Naive thymus-derived CD4-positive, alpha-beta T cell (primary cell): ENCODE results near the gene CA5A. TPM values are rescaled to one million over a fixed set of nuclear protein-coding genes. Genes with fewer than 3 reads are reported as not detected.
"Not testable (repeated sequence)": the region's sequence is repeated elsewhere in the genome, so short reads cannot be mapped to it uniquely, and the experiment has no call there.

Source experiments
- ATAC-seq: fragments of 150-1000 bp; cut with Tn5 transposase; 2 replicates; pipeline ENCODE4 v1.10.0; 2021; ENCODE audit warnings: mild to moderate bottlenecking, moderate library complexity
- CTCF ChIA-PET: fragments of 350-600 bp; sonication (Branson Sonifier 250); formaldehyde crosslinking; loops from one replicate; lab custom pipeline; 2021; ENCODE audit warnings: antibody characterized with exemption; lab: Charles Lee
- POLR2A ChIA-PET: fragments of 350-600 bp; sonication (Branson Sonifier 250); formaldehyde crosslinking; loops from one replicate; lab custom pipeline; 2021; ENCODE audit warnings: antibody characterized with exemption, inconsistent platforms; lab: Charles Lee
- DNase-seq, 9 donors: peaks; one replicate each; pipeline versions ENCODE4 v3.0.0 to v3.0.0-alpha.2; 2020 to 2022; ENCODE audit warnings: mixed read lengths in 1 of 9
- H3K27ac ChIP-seq: one replicate; pipeline ENCODE4 v1.7.0; 2013; ENCODE audit warnings: mild to moderate bottlenecking, low read depth, low read length, moderate library complexity
- H3K27me3 ChIP-seq, 2 donors: one replicate each; pipeline ENCODE4 v1.7.0; 2013; ENCODE audit warnings: low read length in 2 of 2, mild to moderate bottlenecking in 2 of 2, moderate library complexity in 2 of 2; ENCODE audit not compliant: control insufficient read depth in 2 of 2, insufficient read depth in 2 of 2
- H3K36me3 ChIP-seq, 3 experiments: 1 replicate in 2 of 3; 2 replicates in 1 of 3; pipeline ENCODE4 v1.7.0; 2013; ENCODE audit warnings: low read length in 3 of 3, mild to moderate bottlenecking in 3 of 3, moderate library complexity in 1 of 3; ENCODE audit not compliant: insufficient read depth in 3 of 3, control insufficient read depth in 2 of 3
- H3K4me1 ChIP-seq, 2 donors: one replicate each; pipeline ENCODE4 v1.7.0; 2013; ENCODE audit warnings: low read length in 2 of 2, mild to moderate bottlenecking in 2 of 2, moderate library complexity in 1 of 2; ENCODE audit not compliant: control insufficient read depth in 2 of 2, insufficient read depth in 2 of 2
- H3K4me3 ChIP-seq: 2 replicates; pipeline ENCODE4 v1.7.0; 2013; ENCODE audit warnings: mild to moderate bottlenecking, low read length
- H3K9me3 ChIP-seq, 3 experiments: 1 replicate in 2 of 3; 2 replicates in 1 of 3; pipeline ENCODE4 v1.7.0; 2013; ENCODE audit warnings: low read length in 3 of 3; ENCODE audit not compliant: control insufficient read depth in 2 of 3
- H3K27ac Mint-ChIP-seq, 9 donors: one replicate each; pipeline ENCODE4 v1.8.0; 2020 to 2022; ENCODE audit warnings: mixed read lengths in 9 of 9, mild to moderate bottlenecking in 8 of 9, moderate library complexity in 5 of 9, inconsistent platforms in 2 of 9
- H3K27me3 Mint-ChIP-seq, 5 donors: one replicate each; pipeline ENCODE4 v1.8.0; 2021 to 2022; ENCODE audit warnings: mixed read lengths in 5 of 5, mild to moderate bottlenecking in 1 of 5
- H3K36me3 Mint-ChIP-seq, 5 donors: one replicate each; pipeline ENCODE4 v1.8.0; 2020 to 2022; ENCODE audit warnings: mixed read lengths in 5 of 5, mild to moderate bottlenecking in 3 of 5, inconsistent platforms in 1 of 5
- H3K4me1 Mint-ChIP-seq, 7 donors: one replicate each; pipeline ENCODE4 v1.8.0; 2020 to 2022; ENCODE audit warnings: mixed read lengths in 7 of 7, mild to moderate bottlenecking in 3 of 7, inconsistent platforms in 1 of 7
- H3K4me3 Mint-ChIP-seq, 10 donors: one replicate each; pipeline ENCODE4 v1.8.0; 2020 to 2022; ENCODE audit warnings: mild to moderate bottlenecking in 10 of 10, mixed read lengths in 10 of 10, moderate library complexity in 6 of 10, inconsistent platforms in 2 of 10
- H3K9me3 Mint-ChIP-seq, 11 donors: one replicate each; pipeline ENCODE4 v1.8.0; 2020 to 2022; ENCODE audit warnings: mixed read lengths in 11 of 11, mild to moderate bottlenecking in 4 of 11, inconsistent platforms in 1 of 11, moderate library complexity in 1 of 11
- intact Hi-C, 2 donors: fragments of 100-400 bp; cut with micrococcal nuclease; formaldehyde crosslinking; loops; one replicate each; pipeline ENCODE4 v1.15.1; 2023
- polyA plus RNA-seq, 2 donors: library from polyadenylated mRNA; unstranded; fragments of 300-500 nt; fragmentation: Illumina TruSeq; gene quantifications; one replicate each; pipeline ENCODE4 v1.2.3, GENCODE V29; 2021
- total RNA-seq, 6 experiments: library from RNA in 5 of 6; stranded (reverse) in 5 of 6; gene quantifications; 1 replicate in 5 of 6; 2 replicates in 1 of 6; pipeline ENCODE4 v1.2.3 and lab custom pipeline; 2021 to 2026

The CA5A gene
- total and polyA plus RNA-seq, 7 experiments from 2014 or later = not detected

- Histone ChIP-seq H3K27me3 (no peaks in the 10 kb centered on the region), H3K36me3 (no peaks in the 10 kb centered on the region), H3K4me3 (no peak overlapping the region), H3K4me1 (no peaks in the 10 kb centered on the region), H3K27ac (no peak overlapping the region), H3K9me3 (no peaks in the 10 kb centered on the region)
- intact Hi-C loops = no loop called here
- ChIA-PET CTCF (no interaction called here), POLR2A (no interaction called here)
- ATAC-seq (no peak), DNase-seq (no peak)
- no peak overlapping the region for H3K27ac Mint-ChIP-seq
- H3K27me3 Mint-ChIP-seq = peaks cover 0 to 10% (median 4%) of the 10 kb centered on the region in 5 donors
- no peaks in the 10 kb centered on the region for H3K9me3 Mint-ChIP-seq
- H3K36me3 Mint-ChIP-seq = no peaks in the 10 kb centered on the region
- H3K4me1 Mint-ChIP-seq = peaks cover 0 to 6% (median 0%) of the 10 kb centered on the region in 7 donors
- H3K4me3 Mint-ChIP-seq = no peak overlapping the region
Observed at GRCh38 chr16:87918338-87918737, 18.0 kb downstream of the CA5A start.

DNA sequence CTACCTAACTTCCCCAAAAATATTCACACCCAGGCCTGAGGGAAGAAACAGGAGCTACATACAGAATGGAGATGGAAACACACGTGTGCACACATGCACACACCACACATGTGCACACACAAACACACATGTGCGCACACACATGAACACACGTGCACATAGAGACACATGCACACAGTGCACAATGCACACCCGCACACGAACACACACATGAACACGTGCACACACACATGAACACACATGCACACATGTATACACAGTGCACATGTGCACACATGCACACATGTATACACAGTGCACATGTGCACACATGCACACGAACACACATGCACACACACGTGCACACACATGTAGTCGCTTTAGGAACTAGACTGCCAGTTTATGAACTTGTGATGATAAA lies 18.8 kb downstream of the CA5A start:
- H3K27ac ChIP-seq = no peak overlapping the region
- no peaks in the 10 kb centered on the region for H3K9me3 Mint-ChIP-seq
- H3K9me3 ChIP-seq = no peaks in the 10 kb centered on the region
- CTCF ChIA-PET = no interaction called here
- H3K4me3 ChIP-seq = no peak overlapping the region
- H3K36me3 Mint-ChIP-seq = no peaks in the 10 kb centered on the region
- H3K36me3 ChIP-seq = no peaks in the 10 kb centered on the region
- H3K4me1 Mint-ChIP-seq = peaks cover 0 to 6% (median 0%) of the 10 kb centered on the region in 7 donors
- ATAC-seq (no peak), DNase-seq (no peak)
- H3K27me3 ChIP-seq = no peaks in the 10 kb centered on the region
- H3K4me3 Mint-ChIP-seq = no peak overlapping the region
- peaks cover 0 to 14% (median 4%) of the 10 kb centered on the region in 5 donors for H3K27me3 Mint-ChIP-seq
- H3K27ac Mint-ChIP-seq = no peak overlapping the region
- H3K4me1 ChIP-seq = no peaks in the 10 kb centered on the region
- intact Hi-C loops = no loop called here
- POLR2A ChIA-PET = no interaction called here

- CTCF ChIA-PET = interaction anchor here (0.6 kb wide), 2 partner anchors 134 to 136 kb away, joined by 4 to 6 read pairs; no protein-coding TSS in a partner anchor
- ATAC-seq (no peak), DNase-seq (no peak)
- Histone ChIP-seq H3K4me1 (no peaks in the 10 kb centered on the region), H3K27me3 (no peaks in the 10 kb centered on the region), H3K4me3 (no peak overlapping the region), H3K27ac (no peak overlapping the region), H3K9me3 (no peaks in the 10 kb centered on the region), H3K36me3 (no peaks in the 10 kb centered on the region)
- intact Hi-C loops = no loop called here
- POLR2A ChIA-PET = interaction anchor here (0.6 kb wide), 1 partner anchor 170 kb away, joined by 4 read pairs; no protein-coding TSS in a partner anchor
- Mint-ChIP-seq H3K27me3 (peaks cover 0 to 17% (median 4%) of the 10 kb centered on the region in 5 donors), H3K4me1 (peaks cover 0 to 8% (median 0%) of the 10 kb centered on the region in 7 donors), H3K36me3 (no peaks in the 10 kb centered on the region), H3K9me3 (no peaks in the 10 kb centered on the region), H3K4me3 (no peak overlapping the region), H3K27ac (no peak overlapping the region)
Observed at GRCh38 chr16:87914812-87915211, 21.5 kb downstream of the CA5A start.

DNA sequence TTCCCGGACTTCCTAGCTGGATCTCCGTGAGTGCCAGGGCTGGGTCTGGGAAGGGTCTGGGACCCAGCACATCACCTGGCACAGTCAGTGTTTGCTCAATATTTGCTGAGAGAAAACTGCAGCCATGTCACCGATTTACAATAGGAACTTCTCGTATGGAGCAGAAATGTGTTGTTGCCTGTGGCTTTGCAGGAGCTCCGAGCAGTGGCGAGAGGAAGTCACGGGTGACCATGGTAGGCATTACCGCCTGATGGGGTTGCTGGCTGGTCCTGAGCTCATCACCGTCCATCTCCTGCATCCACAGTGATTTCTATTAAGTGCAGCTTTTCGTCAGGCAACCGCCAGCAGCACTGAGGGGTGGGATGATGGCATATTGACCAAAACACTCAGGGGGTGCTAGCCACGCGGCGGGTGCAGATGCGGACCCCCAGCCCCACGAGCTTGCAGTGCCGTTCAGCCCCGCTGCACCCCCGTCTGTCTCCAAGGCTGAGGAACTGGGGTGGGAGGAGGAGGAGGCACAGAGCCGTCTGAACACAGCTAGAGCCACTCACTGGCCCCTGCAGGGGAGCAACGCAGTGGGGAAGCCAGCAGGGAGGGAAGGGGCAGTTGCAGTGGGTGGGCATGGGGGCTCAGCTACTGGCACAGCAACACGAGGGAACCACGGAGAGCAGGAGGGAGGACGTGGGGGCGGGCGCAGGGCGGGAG lies 22.2 kb downstream of the CA5A start:
- ChIA-PET CTCF (interaction anchor here (0.6 kb wide), 2 partner anchors 134 to 135 kb away, joined by 4 to 6 read pairs; no protein-coding TSS in a partner anchor), POLR2A (interaction anchor here (0.6 kb wide), 1 partner anchor 170 kb away, joined by 4 read pairs; no protein-coding TSS in a partner anchor)
- H3K4me1 Mint-ChIP-seq = peaks cover 3 to 12% (median 4%) of the 10 kb centered on the region in 7 donors
- intact Hi-C loops, DNase-seq, ATAC-seq, H3K27me3 ChIP-seq, H3K9me3 ChIP-seq, H3K4me1 ChIP-seq, H3K4me3 ChIP-seq, H3K36me3 Mint-ChIP-seq, H3K36me3 ChIP-seq, H3K9me3 Mint-ChIP-seq, H3K27ac ChIP-seq, H3K4me3 Mint-ChIP-seq, H3K27ac Mint-ChIP-seq: not testable (repeated sequence)
- peaks cover 0 to 17% (median 4%) of the 10 kb centered on the region in 5 donors for H3K27me3 Mint-ChIP-seq

GRCh38 chr16:87912691-87913090 lies 23.6 kb downstream of the CA5A start:
- H3K4me1 ChIP-seq, H3K27me3 ChIP-seq, H3K27ac ChIP-seq, H3K36me3 ChIP-seq, H3K36me3 Mint-ChIP-seq, POLR2A ChIA-PET, ATAC-seq, H3K9me3 ChIP-seq, H3K9me3 Mint-ChIP-seq, DNase-seq, H3K4me3 ChIP-seq, CTCF ChIA-PET, intact Hi-C loops: not testable (repeated sequence)
- Mint-ChIP-seq H3K27me3 (peaks cover 0 to 20% (median 0%) of the 10 kb centered on the region in 5 donors), H3K4me1 (peaks cover 5 to 11% (median 6%) of the 10 kb centered on the region in 7 donors), H3K4me3 (peak overlapping the region in 3 of 10 donors; percentile 8 to 38 (median 37)), H3K27ac (peak overlapping the region in 2 of 9 donors; percentile 18 to 77)

GRCh38 chr16:87911106-87911763 lies 25.1 kb downstream of the CA5A start:
- H3K27me3 ChIP-seq, H3K27ac Mint-ChIP-seq, H3K4me3 ChIP-seq, H3K9me3 Mint-ChIP-seq, H3K4me1 ChIP-seq, H3K36me3 ChIP-seq, H3K4me3 Mint-ChIP-seq, H3K27ac ChIP-seq, DNase-seq, intact Hi-C loops, POLR2A ChIA-PET, ATAC-seq, H3K36me3 Mint-ChIP-seq, H3K9me3 ChIP-seq: not testable (repeated sequence)
- CTCF ChIA-PET = interaction anchor here (3.9 kb wide), 1 partner anchor 131 kb away, joined by 27 read pairs; no protein-coding TSS in a partner anchor
- peaks cover 0 to 20% (median 0%) of the 10 kb centered on the region in 5 donors for H3K27me3 Mint-ChIP-seq
- H3K4me1 Mint-ChIP-seq = peaks cover 5 to 15% (median 6%) of the 10 kb centered on the region in 7 donors
